Subcutaneous abdominal adipose tissue (tissue), 5 donors: ENCODE data around the gene CC2D1B.
A peak's percentile ranks its signal among the peaks of the same experiment; 100 is the strongest.
"Not testable (repeated sequence)": the region's sequence is repeated elsewhere in the genome, so short reads cannot be mapped to it uniquely, and the experiment has no call there.

Experiments used
- H3K27ac ChIP-seq: one replicate; pipeline ENCODE4 v1.7.0; 2013; ENCODE audit warnings: low read depth, mild to moderate bottlenecking, inconsistent platforms, low read length, moderate library complexity
- H3K27me3 ChIP-seq, 5 donors: one replicate each; pipeline ENCODE4 v1.7.0; 2013; ENCODE audit warnings: low read length in 5 of 5, inconsistent platforms in 1 of 5; ENCODE audit not compliant: control insufficient read depth in 5 of 5, insufficient read depth in 4 of 5
- H3K36me3 ChIP-seq, 5 donors: one replicate each; pipeline ENCODE4 v1.7.0; 2013; ENCODE audit warnings: low read length in 5 of 5; ENCODE audit not compliant: control insufficient read depth in 5 of 5, insufficient read depth in 5 of 5
- H3K4me1 ChIP-seq, 5 donors: one replicate each; pipeline ENCODE4 v1.7.0; 2013; ENCODE audit warnings: low read length in 5 of 5, mild to moderate bottlenecking in 3 of 5, moderate library complexity in 1 of 5; ENCODE audit not compliant: control insufficient read depth in 5 of 5, insufficient read depth in 5 of 5
- H3K4me3 ChIP-seq, 5 donors: one replicate each; pipeline ENCODE4 v1.7.0; 2013; ENCODE audit warnings: low read length in 5 of 5, low read depth in 1 of 5
- H3K9ac ChIP-seq, 5 donors: one replicate each; pipeline ENCODE4 v1.7.0; 2013; ENCODE audit warnings: low read length in 5 of 5, mild to moderate bottlenecking in 4 of 5, moderate library complexity in 3 of 5
- H3K9me3 ChIP-seq, 5 donors: one replicate each; pipeline ENCODE4 v1.7.0; 2013; ENCODE audit warnings: low read length in 5 of 5; ENCODE audit not compliant: control insufficient read depth in 5 of 5
- donor health status: healthy.
- donor health status: healthy.
- donor health status: healthy.
- donor health status: healthy.
- donor health status: healthy.

CC2D1B gene

DNA sequence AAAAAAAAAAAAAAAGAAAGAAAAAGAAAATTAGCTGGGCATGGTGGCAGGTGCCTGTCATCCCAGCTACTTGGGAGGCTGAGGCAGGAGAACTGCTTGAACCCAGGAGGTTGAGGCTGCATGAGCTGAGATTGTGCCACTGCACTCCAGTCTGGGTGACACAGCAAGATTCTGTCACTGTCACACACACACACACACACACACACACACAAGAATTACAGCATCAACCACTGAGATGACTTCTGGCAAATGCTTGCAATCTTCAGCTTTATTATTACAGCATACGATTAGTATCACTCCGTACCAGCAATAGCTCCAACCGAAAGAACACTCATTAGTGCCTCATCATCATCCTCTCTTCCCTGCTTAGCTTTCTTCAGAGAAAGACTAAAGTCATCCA, 33.6 kb upstream of the CC2D1B start:
- Histone ChIP-seq H3K4me1 (peaks cover 0 to 10% (median 9%) of the 10 kb centered on the region in 5 donors), H3K27me3 (no peaks in the 10 kb centered on the region), H3K9ac (no peak overlapping the region), H3K27ac (no peak overlapping the region), H3K36me3 (no peaks in the 10 kb centered on the region), H3K4me3 (no peak overlapping the region), H3K9me3 (no peaks in the 10 kb centered on the region)

DNA sequence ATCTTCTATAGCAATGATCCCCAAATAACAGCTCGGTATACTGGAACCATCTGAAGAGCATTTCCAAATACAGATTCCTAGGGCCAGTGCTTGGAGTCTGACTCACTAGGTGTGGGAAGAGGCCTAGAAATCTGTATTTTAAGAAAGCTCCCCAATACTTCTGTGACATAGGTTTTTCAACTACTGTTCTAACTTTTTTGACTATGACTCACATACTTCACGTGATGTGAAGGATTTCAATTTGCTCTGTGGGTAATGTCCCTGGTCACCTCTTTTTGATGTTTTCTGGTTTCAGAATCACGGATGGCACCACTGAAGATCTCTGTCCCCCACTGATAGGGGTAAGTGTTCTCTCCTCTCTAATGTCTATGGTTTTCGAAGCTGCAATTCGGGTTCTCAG, 27.2 kb upstream of the CC2D1B start:
- H3K27me3 ChIP-seq = no peaks in the 10 kb centered on the region
- H3K9me3 ChIP-seq = no peaks in the 10 kb centered on the region
- no peak overlapping the region for H3K4me3 ChIP-seq
- H3K27ac ChIP-seq = no peak overlapping the region
- H3K36me3 ChIP-seq = no peaks in the 10 kb centered on the region
- no peaks in the 10 kb centered on the region for H3K4me1 ChIP-seq
- no peak overlapping the region for H3K9ac ChIP-seq

DNA sequence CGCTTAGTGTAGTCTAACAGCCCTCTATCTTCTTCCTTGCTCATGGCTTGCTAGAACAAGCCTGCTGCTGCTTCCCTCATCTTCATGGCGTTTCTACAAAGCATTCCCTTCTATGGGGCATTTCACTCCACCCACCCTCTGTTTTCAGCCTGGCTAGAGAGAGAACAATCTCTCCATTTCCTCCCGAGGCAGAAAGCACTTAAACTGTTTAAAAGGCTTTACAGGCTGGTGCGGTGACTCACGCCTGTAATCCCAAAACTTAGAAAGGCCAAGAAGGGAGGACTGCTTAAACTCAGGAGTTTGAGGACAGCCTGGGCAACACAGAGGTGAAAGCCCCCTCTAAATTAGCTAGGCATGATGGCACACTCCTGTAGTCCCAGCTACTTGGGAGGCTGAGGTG, 20.5 kb upstream of the CC2D1B start:
- no peaks in the 10 kb centered on the region for H3K9me3 ChIP-seq
- no peak overlapping the region for H3K27ac ChIP-seq
- H3K4me3 ChIP-seq = no peak overlapping the region
- no peak overlapping the region for H3K9ac ChIP-seq
- H3K36me3 ChIP-seq = peaks cover 0 to 2% (median 0%) of the 10 kb centered on the region in 5 donors
- H3K27me3 ChIP-seq = no peaks in the 10 kb centered on the region
- H3K4me1 ChIP-seq = no peaks in the 10 kb centered on the region

DNA sequence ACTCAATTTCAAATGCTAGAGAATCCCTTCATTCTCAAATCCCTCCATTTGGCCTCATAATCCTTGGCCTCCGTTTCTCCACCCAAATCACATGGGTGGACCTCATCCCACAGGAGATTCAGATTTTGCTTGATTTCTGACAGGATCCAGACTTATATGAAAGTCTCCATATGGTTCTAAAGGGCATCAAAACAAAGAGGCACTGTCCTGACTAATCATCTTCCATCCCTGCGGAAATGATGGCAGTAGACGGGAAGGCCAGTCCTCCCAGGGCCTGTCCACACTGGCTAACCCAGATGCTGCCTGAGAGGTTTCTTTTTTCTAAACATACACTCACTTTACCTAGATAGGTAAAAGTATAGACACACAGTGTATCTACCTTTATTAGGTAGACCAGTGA, 19.4 kb upstream of the CC2D1B start:
- Histone ChIP-seq H3K4me3 (no peak overlapping the region), H3K4me1 (no peaks in the 10 kb centered on the region), H3K36me3 (peaks cover 0 to 2% (median 0%) of the 10 kb centered on the region in 5 donors), H3K9me3 (no peaks in the 10 kb centered on the region), H3K27ac (no peak overlapping the region), H3K27me3 (no peaks in the 10 kb centered on the region), H3K9ac (no peak overlapping the region)

DNA sequence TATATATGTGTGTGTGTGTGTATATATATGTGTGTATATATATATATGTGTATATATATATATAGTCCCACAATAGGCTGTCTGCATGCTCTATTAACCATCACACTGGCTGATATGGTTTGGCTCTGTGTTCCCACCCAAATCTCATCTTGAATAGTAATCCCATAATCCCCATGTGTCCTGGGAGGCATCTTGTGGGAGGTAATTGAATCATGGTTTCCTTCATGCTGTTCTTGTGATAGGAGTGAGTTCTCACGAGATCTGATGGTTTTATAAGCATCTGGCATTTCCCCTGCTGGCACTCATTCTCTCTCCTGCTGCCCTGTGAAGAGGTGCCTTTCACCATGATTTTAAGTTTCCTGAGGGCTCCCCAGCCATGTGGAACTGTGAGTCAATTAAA, 3.8 kb upstream of the CC2D1B start:
- H3K27ac ChIP-seq = not testable (repeated sequence)

DNA sequence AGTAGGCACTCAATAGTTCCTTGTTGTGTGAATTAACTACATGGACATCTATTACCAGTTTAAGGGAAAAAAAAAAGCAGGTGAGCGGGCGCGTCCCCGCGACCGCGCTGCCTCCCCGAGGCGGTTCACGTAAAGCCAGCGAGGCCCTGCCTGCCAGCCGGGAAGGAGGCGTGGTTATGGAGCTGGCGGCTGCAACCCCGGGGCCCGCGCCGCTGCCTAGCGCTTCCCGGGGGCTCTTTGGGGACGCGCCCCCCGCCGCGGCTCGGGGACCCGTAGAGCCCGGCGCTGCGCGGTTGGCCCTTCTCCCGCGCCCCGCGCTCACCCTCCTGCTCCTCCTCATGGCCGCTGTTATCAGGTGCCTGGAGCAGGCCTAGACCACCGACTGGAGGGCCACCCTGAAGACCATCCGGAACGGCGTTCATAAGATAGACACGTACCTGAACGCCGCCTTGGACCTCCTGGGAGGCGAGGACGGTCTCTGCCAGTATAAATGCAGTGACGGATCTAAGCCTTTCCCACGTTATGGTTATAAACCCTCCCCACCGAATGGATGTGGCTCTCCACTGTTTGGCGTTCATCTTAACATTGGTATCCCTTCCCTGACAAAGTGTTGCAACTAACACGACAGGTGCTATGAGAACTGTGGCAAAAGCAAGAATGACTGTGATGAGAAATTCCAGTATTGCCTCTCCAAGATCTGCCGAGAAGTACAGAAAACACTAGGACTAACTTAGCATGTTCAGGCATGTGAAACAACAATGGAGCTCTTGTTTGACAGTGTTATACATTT, 2.6 kb upstream of the CC2D1B start:
- Histone ChIP-seq H3K9ac (peak overlapping the region in 1 of 5 donors; percentile 35), H3K9me3 (no peaks in the 10 kb centered on the region), H3K27ac (no peak overlapping the region), H3K4me1 (peaks cover 5 to 30% (median 18%) of the 10 kb centered on the region in 5 donors), H3K36me3 (peaks cover 0 to 3% (median 0%) of the 10 kb centered on the region in 5 donors), H3K4me3 (peak overlapping the region; percentile 40 to 67 (median 44)), H3K27me3 (no peaks in the 10 kb centered on the region)

More for the DNA sequence above, 3.8 kb upstream of the CC2D1B start:
- not testable (repeated sequence) for H3K27me3 ChIP-seq, H3K4me3 ChIP-seq, H3K36me3 ChIP-seq, H3K9ac ChIP-seq, H3K9me3 ChIP-seq
- peaks cover 2 to 23% (median 13%) of the 10 kb centered on the region in 5 donors for H3K4me1 ChIP-seq

DNA sequence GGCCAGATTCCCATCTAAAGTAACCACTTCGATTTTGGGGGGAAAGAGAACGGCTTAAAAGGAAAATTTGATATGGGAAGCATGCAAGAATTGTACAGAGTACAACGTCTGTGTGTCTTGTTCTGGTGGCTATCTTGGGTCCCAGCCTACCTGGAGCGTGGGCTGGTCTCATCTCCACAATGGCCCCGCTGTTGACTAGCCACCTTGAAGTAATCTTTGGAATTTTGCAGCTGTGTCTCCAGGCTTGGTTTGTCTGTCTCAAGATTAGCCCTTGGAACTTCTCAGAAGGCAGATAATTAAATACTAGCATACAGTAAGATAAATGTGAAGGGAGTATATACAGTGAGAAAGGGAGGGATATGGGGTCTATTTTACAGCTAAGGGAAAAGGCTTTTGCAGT, 1.3 kb upstream of the CC2D1B start:
- Histone ChIP-seq H3K36me3 (peaks cover 0 to 9% (median 7%) of the 10 kb centered on the region in 5 donors), H3K27me3 (no peaks in the 10 kb centered on the region), H3K9ac (no peak overlapping the region), H3K27ac (no peak overlapping the region), H3K4me3 (no peak overlapping the region), H3K4me1 (peaks cover 5 to 30% (median 18%) of the 10 kb centered on the region in 5 donors), H3K9me3 (no peaks in the 10 kb centered on the region)

DNA sequence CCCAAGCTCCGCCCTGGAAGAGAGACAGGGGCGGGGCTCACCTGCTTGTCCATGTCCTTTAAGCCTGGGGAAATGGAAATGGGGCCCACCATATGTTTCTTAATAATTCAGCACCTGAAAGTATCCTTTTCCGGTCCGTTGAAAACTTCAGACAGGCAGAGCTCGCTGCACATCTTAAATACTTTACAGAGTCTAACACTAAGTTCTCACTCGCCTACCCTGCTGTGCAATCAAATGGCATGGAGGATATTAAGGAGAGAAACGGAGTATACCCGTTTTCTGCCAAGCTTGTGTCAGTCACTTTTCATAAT, 467 bp upstream of the CC2D1B start:
- Histone ChIP-seq H3K27ac (peak overlapping the region; percentile 86), H3K4me1 (peaks cover 5 to 30% (median 18%) of the 10 kb centered on the region in 5 donors), H3K9ac (no peak overlapping the region), H3K27me3 (no peaks in the 10 kb centered on the region), H3K4me3 (peak overlapping the region; percentile 41 to 92 (median 86)), H3K36me3 (peaks cover 0 to 16% (median 15%) of the 10 kb centered on the region in 5 donors), H3K9me3 (no peaks in the 10 kb centered on the region)

DNA sequence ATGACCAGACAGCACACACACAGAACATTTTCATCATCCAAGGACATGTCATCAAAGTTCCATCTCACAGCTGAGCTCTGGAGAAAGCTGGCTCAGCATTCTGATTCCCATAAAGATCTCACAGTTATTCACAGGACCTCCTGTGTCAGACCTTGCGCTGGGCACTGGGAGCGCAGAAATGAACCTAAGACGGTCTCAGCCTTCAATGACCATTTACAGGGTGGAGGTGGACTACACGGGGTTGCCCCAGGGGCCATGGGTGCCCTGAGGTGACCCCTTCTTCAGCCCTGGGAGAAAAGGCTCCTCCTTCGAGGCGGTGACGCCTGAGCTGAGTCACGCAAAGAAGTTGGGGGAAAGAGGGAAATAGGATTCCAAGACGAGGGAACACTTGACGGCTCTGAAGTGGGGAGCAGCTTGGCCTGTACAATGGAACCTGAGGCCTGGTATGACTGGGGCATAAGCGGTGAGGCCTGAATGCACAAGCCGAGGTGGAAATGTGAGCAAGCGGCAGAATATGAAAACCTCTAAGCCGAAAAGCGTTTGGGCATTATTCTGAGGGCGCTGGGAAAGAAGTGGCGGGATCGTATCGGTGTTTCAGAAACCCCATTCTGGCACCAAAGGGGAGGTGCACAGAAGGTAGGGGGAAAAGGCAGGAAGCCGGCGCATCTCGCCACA, 797 bp downstream of the CC2D1B start:
- Histone ChIP-seq H3K9ac (peak overlapping the region; percentile 74 to 96 (median 93)), H3K27me3 (no peaks in the 10 kb centered on the region), H3K9me3 (no peaks in the 10 kb centered on the region), H3K27ac (peak overlapping the region; percentile 86), H3K4me1 (peaks cover 5 to 30% (median 18%) of the 10 kb centered on the region in 5 donors), H3K36me3 (peaks cover 0 to 29% (median 28%) of the 10 kb centered on the region in 5 donors), H3K4me3 (peak overlapping the region; percentile 86 to 92 (median 87))

DNA sequence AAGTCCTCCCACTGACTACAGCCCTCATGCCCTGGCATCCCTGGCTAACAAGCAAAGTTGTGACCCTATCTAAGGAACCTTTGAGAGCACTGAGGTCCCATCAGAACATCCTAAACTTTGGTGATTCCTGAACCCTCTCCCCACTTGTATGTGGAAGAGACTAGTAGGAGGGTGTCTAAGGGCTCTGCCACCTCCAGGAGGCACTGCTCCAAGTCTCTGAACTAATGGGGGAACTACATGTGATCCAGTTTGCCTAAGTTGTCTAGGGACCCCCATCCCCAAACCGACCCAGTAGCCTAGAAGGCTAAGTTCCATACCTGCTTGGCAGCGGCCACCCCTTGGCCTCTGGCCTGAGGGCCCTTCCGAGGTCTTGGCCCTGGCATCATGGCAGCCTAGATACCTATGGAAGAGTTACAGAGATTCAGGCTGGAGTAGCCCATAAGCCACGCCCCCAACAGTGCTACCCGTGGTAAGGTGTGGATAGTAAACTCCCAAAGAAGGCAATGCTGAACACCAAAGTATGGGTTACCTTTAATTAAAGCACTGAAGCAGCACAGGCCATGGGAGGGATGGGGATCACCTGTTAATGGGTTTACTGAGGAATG, 1.7 kb downstream of the CC2D1B start:
- Histone ChIP-seq H3K9ac (peak overlapping the region in 2 of 5 donors; percentile 10), H3K9me3 (no peaks in the 10 kb centered on the region), H3K4me1 (peaks cover 5 to 30% (median 18%) of the 10 kb centered on the region in 5 donors), H3K36me3 (peaks cover 0 to 37% (median 36%) of the 10 kb centered on the region in 5 donors), H3K27ac (peak overlapping the region; percentile 86), H3K27me3 (no peaks in the 10 kb centered on the region), H3K4me3 (peak overlapping the region in 1 of 5 donors; percentile 92)
